ENCODE measurements around the gene TJP1. TPM values are rescaled to one million over a fixed set of nuclear protein-coding genes. Genes with fewer than 3 reads are reported as not detected.

TJP1 gene
- total and polyA plus RNA-seq, 8 donors = 14.7 to 80.0 (median 39.0) TPM

DNA sequence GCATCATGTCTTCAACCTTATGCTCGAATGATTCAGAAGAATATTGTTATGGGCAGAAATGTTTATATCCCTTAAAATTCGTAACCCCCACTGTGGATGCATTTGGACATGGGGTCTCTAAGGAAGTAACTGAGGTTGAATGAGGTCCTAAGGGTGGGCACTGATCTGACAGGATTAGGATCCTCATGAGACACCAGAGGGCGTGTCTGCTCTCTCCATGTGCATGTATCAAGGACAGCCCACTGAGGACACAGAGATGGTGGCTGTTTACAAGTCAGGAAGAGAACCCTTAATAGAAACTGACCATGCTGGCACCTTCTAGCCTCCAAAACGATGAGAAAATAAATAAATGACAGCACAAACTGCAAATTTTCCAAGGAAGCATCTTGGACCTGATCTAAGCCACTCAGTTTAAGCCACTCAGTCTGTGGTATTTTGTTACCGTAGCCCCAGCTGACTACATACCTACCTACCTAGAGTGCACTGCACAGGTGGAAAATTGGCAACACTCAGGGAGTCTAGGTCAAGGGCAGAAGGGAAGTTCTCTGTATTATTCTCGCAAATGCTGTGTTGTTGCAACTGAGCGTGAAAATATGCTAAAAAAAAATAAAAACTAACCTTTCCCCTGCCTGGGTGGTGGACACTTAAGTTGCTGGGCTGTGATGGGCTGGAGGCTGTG is 126.6 kb downstream of the TJP1 start:
- H3K4me3 ChIP-seq = no peak overlapping the region
- no peak for FAIRE-seq
- H3K9me3 ChIP-seq = no peaks in the 10 kb centered on the region
- no peak for DNase-seq
- TF ChIP-seq, protein P1, sequence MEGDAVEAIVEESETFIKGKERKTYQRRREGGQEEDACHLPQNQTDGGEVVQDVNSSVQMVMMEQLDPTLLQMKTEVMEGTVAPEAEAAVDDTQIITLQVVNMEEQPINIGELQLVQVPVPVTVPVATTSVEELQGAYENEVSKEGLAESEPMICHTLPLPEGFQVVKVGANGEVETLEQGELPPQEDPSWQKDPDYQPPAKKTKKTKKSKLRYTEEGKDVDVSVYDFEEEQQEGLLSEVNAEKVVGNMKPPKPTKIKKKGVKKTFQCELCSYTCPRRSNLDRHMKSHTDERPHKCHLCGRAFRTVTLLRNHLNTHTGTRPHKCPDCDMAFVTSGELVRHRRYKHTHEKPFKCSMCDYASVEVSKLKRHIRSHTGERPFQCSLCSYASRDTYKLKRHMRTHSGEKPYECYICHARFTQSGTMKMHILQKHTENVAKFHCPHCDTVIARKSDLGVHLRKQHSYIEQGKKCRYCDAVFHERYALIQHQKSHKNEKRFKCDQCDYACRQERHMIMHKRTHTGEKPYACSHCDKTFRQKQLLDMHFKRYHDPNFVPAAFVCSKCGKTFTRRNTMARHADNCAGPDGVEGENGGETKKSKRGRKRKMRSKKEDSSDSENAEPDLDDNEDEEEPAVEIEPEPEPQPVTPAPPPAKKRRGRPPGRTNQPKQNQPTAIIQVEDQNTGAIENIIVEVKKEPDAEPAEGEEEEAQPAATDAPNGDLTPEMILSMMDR (IDR thresholded peaks at IDR 0.05) = no peak
- intact Hi-C loops (cut with DNase I) = no loop called here
- ATAC-seq = peak; percentile 34 to 81 (median 54)
- no peaks in the 10 kb centered on the region for H3K27me3 ChIP-seq
- 60 to 69% methylated on average over 7 of the region's 7 CpGs for whole genome bisulfite sequencing, 2 donors
- peaks cover 0 to 7% (median under 1%) of the 10 kb centered on the region in 3 donors for H3K4me1 ChIP-seq
- no peak overlapping the region for H3K27ac ChIP-seq
- H3K36me3 ChIP-seq = no peaks in the 10 kb centered on the region

DNA sequence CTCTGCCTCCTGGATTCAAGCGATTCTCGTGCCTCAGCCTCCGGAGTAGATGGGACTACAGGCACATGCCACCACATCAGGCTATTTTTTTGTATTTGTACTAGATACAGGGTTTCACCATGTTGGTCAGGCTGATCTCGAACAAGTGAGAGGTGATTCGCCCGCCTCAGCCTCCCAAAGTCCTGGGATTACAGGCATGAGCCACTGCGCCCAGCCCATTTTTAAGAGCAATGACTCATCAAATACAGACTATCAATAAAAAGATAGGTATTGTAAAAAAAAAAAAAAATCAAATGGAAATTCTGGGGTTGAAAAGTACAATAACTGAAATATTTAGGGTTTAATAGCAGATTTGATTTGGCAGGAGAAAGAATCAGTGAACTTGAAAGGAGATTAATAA is 129.0 kb downstream of the TJP1 start:
- H3K4me3 ChIP-seq = no peak overlapping the region
- DNase-seq (no peak), FAIRE-seq (no peak), ATAC-seq (no peak)
- intact Hi-C loops (cut with DNase I) = no loop called here
- H3K36me3 ChIP-seq = no peaks in the 10 kb centered on the region
- no peaks in the 10 kb centered on the region for H3K27me3 ChIP-seq
- peaks cover 0 to 6% (median 0%) of the 10 kb centered on the region in 3 donors for H3K4me1 ChIP-seq
- TF ChIP-seq, protein P1 (IDR thresholded peaks at IDR 0.05) = no peak
- whole genome bisulfite sequencing, 2 donors = 98% methylated on average over 7 of the region's 7 CpGs
- no peaks in the 10 kb centered on the region for H3K9me3 ChIP-seq
- H3K27ac ChIP-seq = no peak overlapping the region

DNA sequence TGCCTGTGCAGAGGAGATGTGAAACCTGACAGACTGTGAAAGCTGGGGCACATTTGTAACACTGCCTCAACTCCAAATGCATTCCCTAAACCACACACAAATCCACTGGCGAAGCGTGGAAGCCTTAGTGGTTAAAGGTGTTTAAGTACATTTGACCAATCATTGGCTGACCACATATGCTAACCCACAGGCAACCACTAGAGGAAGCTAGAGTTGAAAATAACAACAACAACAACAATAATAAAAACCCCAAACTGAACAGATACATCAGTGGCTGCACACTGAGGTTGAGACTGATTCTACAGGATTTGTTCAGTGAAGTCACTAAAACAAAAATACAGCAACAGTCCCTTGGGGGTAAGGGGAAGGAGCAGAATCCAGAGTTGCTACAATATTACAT is 129.7 kb downstream of the TJP1 start:
- Histone ChIP-seq H3K9me3 (no peaks in the 10 kb centered on the region), H3K4me3 (no peak overlapping the region), H3K36me3 (no peaks in the 10 kb centered on the region), H3K4me1 (peaks cover 0 to 6% (median 2%) of the 10 kb centered on the region in 3 donors), H3K27ac (no peak overlapping the region), H3K27me3 (no peaks in the 10 kb centered on the region)
- TF ChIP-seq, protein P1 (IDR thresholded peaks at IDR 0.05) = no peak
- 52 to 69% methylated on average over 2 of the region's 2 CpGs for WGBS, 2 donors
- FAIRE-seq = no peak
- intact Hi-C loops (cut with DNase I) = no loop called here
- DNase-seq = no peak
- ATAC-seq = no peak

DNA sequence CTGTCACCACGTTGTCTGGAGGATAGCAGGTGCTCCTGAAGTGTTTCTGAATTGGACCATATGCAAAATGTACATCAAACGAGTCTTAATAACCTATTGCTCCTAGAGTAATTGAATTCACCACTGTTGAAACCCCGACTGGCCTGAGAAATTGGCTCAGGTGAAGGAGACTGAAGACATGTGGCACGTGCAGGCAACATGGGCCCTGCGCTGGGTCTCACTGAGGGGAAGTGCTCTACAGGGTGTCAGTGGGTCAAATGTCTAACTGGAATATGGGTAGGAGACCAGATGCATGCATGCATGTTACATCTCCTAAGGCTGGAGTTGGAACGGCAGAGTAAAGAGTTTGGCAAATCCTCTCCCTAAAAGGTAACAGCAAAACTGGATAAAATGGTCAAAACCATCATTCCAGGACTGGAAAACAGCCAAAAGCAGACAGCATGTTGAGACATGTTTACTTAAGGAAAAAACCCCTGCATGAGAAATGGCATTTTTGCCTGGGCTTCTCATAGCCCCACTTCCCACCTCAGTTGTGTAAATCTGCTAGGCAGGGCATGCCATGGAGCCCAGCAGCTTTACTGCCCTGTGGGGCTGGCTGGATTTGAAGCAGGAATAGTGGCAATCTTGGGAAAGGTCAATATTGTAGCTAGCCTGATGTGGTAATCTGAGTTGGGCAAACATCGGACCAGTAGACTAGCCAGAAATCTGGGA is 131.3 kb downstream of the TJP1 start:
- peaks cover 6 to 16% (median 8%) of the 10 kb centered on the region in 3 donors for H3K4me1 ChIP-seq
- TF ChIP-seq, protein P1 (IDR thresholded peaks at IDR 0.05) = no peak
- 65 to 71% methylated on average over 7 of the region's 7 CpGs for WGBS, 2 donors
- FAIRE-seq (no peak), ATAC-seq (no peak), DNase-seq (no peak)
- H3K36me3 ChIP-seq = no peaks in the 10 kb centered on the region
- H3K4me3 ChIP-seq = no peak overlapping the region
- intact Hi-C loops (cut with DNase I) = no loop called here
- H3K27me3 ChIP-seq = no peaks in the 10 kb centered on the region
- H3K9me3 ChIP-seq = no peaks in the 10 kb centered on the region
- no peak overlapping the region for H3K27ac ChIP-seq
